Measurements from ENCODE around the gene CUEDC1.

The CUEDC1 gene

GRCh38 chr17:57894848-57895247, 60.4 kb downstream of the CUEDC1 start:
- no peak for ATAC-seq
- H3K27ac Mint-ChIP-seq = no peak overlapping the region

GRCh38 chr17:57892820-57893595, 62.2 kb downstream of the CUEDC1 start:
- DNase-seq (ENCODE audit: low spot score in 2 of 2) = no peak
- H3K27ac Mint-ChIP-seq = no peak overlapping the region
- peaks cover 7% of the 10 kb centered on the region for H3K4me1 Mint-ChIP-seq
- no peaks in the 10 kb centered on the region for H3K9me3 Mint-ChIP-seq
- peak; percentile 14 for ATAC-seq
- no peak overlapping the region for H3K4me3 Mint-ChIP-seq
- no peaks in the 10 kb centered on the region for H3K36me3 Mint-ChIP-seq

More at GRCh38 chr17:57894848-57895247, 60.4 kb downstream of the CUEDC1 start:
- H3K9me3 Mint-ChIP-seq = no peaks in the 10 kb centered on the region
- H3K4me3 Mint-ChIP-seq = no peak overlapping the region
- H3K36me3 Mint-ChIP-seq = no peaks in the 10 kb centered on the region
- DNase-seq (ENCODE audit: low spot score in 2 of 2) = no peak
- peaks cover 15% of the 10 kb centered on the region for H3K4me1 Mint-ChIP-seq

GRCh38 chr17:57892146-57892819, 62.9 kb downstream of the CUEDC1 start:
- Mint-ChIP-seq H3K27ac (no peak overlapping the region), H3K4me3 (no peak overlapping the region), H3K9me3 (no peaks in the 10 kb centered on the region), H3K36me3 (no peaks in the 10 kb centered on the region), H3K4me1 (peaks cover 7% of the 10 kb centered on the region)
- DNase-seq (ENCODE audit: low spot score in 2 of 2) = peak; percentile 84 to 90
- peak; percentile 84 for ATAC-seq

GRCh38 chr17:57890857-57891232, 64.4 kb downstream of the CUEDC1 start:
- Mint-ChIP-seq H3K9me3 (no peaks in the 10 kb centered on the region), H3K4me3 (no peak overlapping the region)
- DNase-seq (ENCODE audit: low spot score in 2 of 2) = no peak

GRCh38 chr17:57889892-57890856, 65.0 kb downstream of the CUEDC1 start:
- DNase-seq (ENCODE audit: low spot score in 2 of 2) = no peak

More at GRCh38 chr17:57890857-57891232, 64.4 kb downstream of the CUEDC1 start:
- ATAC-seq = no peak
- Mint-ChIP-seq H3K27ac (no peak overlapping the region), H3K4me1 (peaks cover 7% of the 10 kb centered on the region), H3K36me3 (no peaks in the 10 kb centered on the region)

GRCh38 chr17:57889252-57889651, 66.0 kb downstream of the CUEDC1 start:
- ATAC-seq (no peak), DNase-seq (ENCODE audit: low spot score in 2 of 2) (no peak)
- Mint-ChIP-seq H3K36me3 (no peaks in the 10 kb centered on the region), H3K9me3 (no peaks in the 10 kb centered on the region), H3K27ac (no peak overlapping the region), H3K4me1 (peaks cover 7% of the 10 kb centered on the region), H3K4me3 (no peak overlapping the region)

More at GRCh38 chr17:57889892-57890856, 65.0 kb downstream of the CUEDC1 start:
- H3K36me3 Mint-ChIP-seq = no peaks in the 10 kb centered on the region
- H3K4me1 Mint-ChIP-seq = peaks cover 7% of the 10 kb centered on the region
- no peak for ATAC-seq
- no peak overlapping the region for H3K27ac Mint-ChIP-seq
- H3K4me3 Mint-ChIP-seq = no peak overlapping the region
- H3K9me3 Mint-ChIP-seq = no peaks in the 10 kb centered on the region

- ATAC-seq (no peak), DNase-seq (ENCODE audit: low spot score in 2 of 2) (no peak)
- Mint-ChIP-seq H3K36me3 (no peaks in the 10 kb centered on the region), H3K9me3 (no peaks in the 10 kb centered on the region), H3K4me3 (no peak overlapping the region), H3K4me1 (peaks cover 7% of the 10 kb centered on the region), H3K27ac (no peak overlapping the region)
Measured at GRCh38 chr17:57888311-57889216, 66.6 kb downstream of the CUEDC1 start.

- no peak overlapping the region for H3K27ac Mint-ChIP-seq
- DNase-seq (ENCODE audit: low spot score in 2 of 2) (no peak), ATAC-seq (no peak)
- no peaks in the 10 kb centered on the region for H3K9me3 Mint-ChIP-seq
- H3K4me1 Mint-ChIP-seq = no peaks in the 10 kb centered on the region
- H3K36me3 Mint-ChIP-seq = no peaks in the 10 kb centered on the region
- H3K4me3 Mint-ChIP-seq = no peak overlapping the region
Measured at GRCh38 chr17:57887161-57887560, 68.1 kb downstream of the CUEDC1 start.

GRCh38 chr17:57886020-57886419, 69.2 kb downstream of the CUEDC1 start:
- H3K4me3 Mint-ChIP-seq = no peak overlapping the region
- ATAC-seq (no peak), DNase-seq (ENCODE audit: low spot score in 2 of 2) (no peak)
- H3K27ac Mint-ChIP-seq = no peak overlapping the region
- no peaks in the 10 kb centered on the region for H3K36me3 Mint-ChIP-seq
- no peaks in the 10 kb centered on the region for H3K9me3 Mint-ChIP-seq
- H3K4me1 Mint-ChIP-seq = no peaks in the 10 kb centered on the region

- Mint-ChIP-seq H3K4me3 (no peak overlapping the region), H3K36me3 (no peaks in the 10 kb centered on the region), H3K4me1 (no peaks in the 10 kb centered on the region), H3K27ac (no peak overlapping the region), H3K9me3 (no peaks in the 10 kb centered on the region)
- DNase-seq (ENCODE audit: low spot score in 2 of 2) = no peak
- no peak for ATAC-seq
Measured at GRCh38 chr17:57885148-57885915, 69.9 kb downstream of the CUEDC1 start.

GRCh38 chr17:57881783-57882351, 73.3 kb downstream of the CUEDC1 start:
- no peak overlapping the region for H3K27ac Mint-ChIP-seq
- peaks cover 11% of the 10 kb centered on the region for H3K4me1 Mint-ChIP-seq
- no peak for ATAC-seq
- H3K36me3 Mint-ChIP-seq = no peaks in the 10 kb centered on the region
- no peak for DNase-seq (ENCODE audit: low spot score in 2 of 2)
- H3K4me3 Mint-ChIP-seq = no peak overlapping the region
- no peaks in the 10 kb centered on the region for H3K9me3 Mint-ChIP-seq

- H3K36me3 Mint-ChIP-seq = no peaks in the 10 kb centered on the region
- peaks cover 11% of the 10 kb centered on the region for H3K4me1 Mint-ChIP-seq
- no peak for ATAC-seq
- H3K9me3 Mint-ChIP-seq = no peaks in the 10 kb centered on the region
- no peak for DNase-seq (ENCODE audit: low spot score in 2 of 2)
- no peak overlapping the region for H3K27ac Mint-ChIP-seq
- no peak overlapping the region for H3K4me3 Mint-ChIP-seq
Measured at GRCh38 chr17:57881143-57881542, 74.1 kb downstream of the CUEDC1 start.

- peaks cover 11% of the 10 kb centered on the region for H3K4me1 Mint-ChIP-seq
- ATAC-seq (peak; percentile 70), DNase-seq (ENCODE audit: low spot score in 2 of 2) (no peak)
- H3K27ac Mint-ChIP-seq = no peak overlapping the region
- H3K36me3 Mint-ChIP-seq = no peaks in the 10 kb centered on the region
- H3K9me3 Mint-ChIP-seq = no peaks in the 10 kb centered on the region
- H3K4me3 Mint-ChIP-seq = no peak overlapping the region
Measured at GRCh38 chr17:57880086-57880456, 75.1 kb downstream of the CUEDC1 start.
